ENCODE measurements around the gene KYAT1.
"Not testable (repeated sequence)": the region's sequence is repeated elsewhere in the genome, so short reads cannot be mapped to it uniquely, and the experiment has no call there.

Gene KYAT1

DNA sequence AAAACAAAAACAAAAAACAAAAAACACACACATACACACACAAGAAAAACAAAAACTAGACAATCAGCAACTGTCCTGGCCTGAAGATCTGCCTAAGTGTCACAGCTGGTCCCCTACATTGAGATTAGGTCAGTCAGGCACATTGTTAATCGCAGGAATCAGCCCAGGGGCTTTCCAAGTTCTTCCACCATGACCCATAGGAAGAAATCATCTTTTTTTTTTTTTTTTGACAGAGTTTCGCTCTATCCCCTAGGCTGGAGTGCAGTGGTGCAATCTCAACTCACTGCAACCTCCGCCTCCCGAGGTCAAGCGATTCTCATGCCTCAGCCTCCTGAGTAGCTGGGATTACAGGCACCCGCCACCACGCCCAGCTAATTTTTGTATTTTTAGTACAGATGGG lies 38.6 kb downstream of the KYAT1 start:
- not testable (repeated sequence) for DNase-seq (ENCODE audit: extremely low read depth in 1 of 2, low read depth in 1 of 2)

DNA sequence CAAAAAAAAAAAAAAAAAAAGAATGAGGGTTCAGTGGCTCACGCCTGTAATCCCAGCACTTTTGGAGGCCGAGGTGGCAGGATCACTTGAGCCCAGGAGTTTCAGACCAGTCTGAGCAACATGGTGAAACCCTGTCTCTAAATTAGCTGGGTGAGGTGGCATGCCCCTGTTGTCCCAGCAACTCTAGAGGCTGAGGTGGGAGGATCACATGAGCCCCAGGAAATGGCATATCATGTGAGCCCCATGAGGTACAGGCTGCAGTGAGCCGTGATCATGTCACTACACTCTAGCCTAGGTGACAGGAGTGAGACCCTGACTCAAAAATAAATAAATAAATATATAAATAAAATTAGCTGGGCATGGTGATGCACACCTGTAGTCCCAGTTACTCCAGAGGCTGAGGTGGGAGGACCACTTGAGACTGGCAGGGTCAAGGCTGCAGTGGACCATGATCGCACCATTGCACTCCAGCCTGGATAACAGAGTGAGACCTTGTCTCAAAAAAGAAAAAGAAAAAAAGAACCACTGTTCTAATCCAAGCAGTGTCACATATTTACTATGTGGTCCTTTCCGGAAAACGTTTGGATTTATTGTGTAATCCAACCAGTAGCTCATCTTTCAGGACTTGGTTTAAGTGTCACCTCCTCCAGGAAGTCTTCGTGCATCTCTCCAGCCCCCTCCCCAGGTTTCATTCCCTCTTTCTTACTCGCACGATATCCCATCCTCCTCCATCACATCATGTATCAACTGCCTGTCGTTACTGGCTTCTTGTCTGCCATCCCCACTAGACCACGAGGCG lies 39.9 kb downstream of the KYAT1 start:
- DNase-seq (ENCODE audit: extremely low read depth in 1 of 2, low read depth in 1 of 2), result no peak

DNA sequence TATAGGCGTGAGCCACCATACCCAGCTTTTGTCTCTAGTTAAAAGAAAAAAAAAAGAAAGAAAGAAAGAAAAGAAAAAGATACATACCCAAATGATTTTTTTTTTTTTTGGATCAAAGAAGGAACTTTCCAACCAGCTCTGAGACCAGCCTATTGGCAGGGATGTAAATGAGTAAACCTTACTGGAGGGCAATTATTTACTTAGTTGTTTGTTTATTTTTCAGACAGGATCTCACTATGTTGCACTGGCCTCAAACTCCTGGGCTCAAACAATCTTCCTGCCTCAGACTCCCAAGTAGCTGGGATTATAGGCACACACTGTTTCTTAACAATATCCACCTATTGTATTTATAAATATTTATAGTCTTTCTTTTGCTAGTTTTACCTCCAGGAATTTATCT lies 41.2 kb downstream of the KYAT1 start:
- DNase-seq (ENCODE audit: extremely low read depth in 1 of 2, low read depth in 1 of 2), result no peak

- no peak for DNase-seq (ENCODE audit: extremely low read depth in 1 of 2, low read depth in 1 of 2)
Observed at GRCh38 chr9:128838338-128838737, 43.4 kb downstream of the KYAT1 start.

- no peak for DNase-seq (ENCODE audit: extremely low read depth in 1 of 2, low read depth in 1 of 2)
Observed at GRCh38 chr9:128836509-128837145, 45.1 kb downstream of the KYAT1 start.

DNA sequence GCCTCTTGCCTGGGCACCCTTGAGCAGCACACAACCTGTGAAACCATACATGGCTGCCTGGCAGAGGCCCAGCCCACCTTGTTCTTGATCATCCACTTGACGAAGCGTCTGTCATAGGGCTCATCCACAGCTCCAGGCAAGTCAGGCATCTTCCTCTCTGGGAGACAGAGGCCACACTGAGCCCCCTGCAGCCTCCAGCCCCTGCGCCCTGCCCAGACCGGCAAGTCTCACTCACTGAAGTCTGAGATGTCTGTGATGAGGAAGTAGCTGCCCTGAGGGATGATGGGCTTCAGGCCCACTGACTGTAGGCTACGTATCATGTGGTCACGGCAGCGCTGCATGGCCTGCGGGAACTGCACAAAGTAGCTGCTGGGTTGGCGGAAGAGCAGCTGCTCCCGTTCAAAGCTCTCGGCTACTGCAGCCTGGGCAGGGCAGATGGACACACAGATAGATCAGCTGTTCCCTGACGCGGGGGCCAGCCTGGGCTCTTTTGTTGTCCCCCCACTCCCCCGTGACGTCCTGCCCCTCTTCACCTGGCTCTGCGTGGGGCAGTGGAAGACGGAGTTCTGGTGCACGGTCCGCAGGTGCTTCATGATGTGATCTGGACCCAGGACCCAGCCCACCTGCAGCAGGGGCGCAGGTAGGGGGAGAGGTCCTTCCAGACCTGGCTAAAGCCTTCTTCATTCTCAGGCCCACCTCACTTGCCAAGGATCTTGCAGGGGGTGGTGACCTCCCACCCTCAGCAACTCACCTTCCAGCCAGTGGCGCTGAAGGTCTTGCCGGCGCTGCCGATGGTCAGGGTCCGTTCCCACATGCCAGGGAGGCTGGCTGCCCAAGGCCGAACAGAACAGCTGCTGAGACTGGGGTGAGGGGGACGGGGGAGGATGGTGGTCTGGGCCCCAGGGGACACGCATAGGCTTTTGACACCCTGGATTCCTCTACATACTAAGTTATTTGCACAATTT lies 46.2 kb downstream of the KYAT1 start:
- DNase-seq (ENCODE audit: extremely low read depth in 1 of 2, low read depth in 1 of 2), result no peak

GRCh38 chr9:128833696-128834095 lies 48.1 kb downstream of the KYAT1 start:
- DNase-seq (ENCODE audit: extremely low read depth in 1 of 2, low read depth in 1 of 2), result no peak

DNA sequence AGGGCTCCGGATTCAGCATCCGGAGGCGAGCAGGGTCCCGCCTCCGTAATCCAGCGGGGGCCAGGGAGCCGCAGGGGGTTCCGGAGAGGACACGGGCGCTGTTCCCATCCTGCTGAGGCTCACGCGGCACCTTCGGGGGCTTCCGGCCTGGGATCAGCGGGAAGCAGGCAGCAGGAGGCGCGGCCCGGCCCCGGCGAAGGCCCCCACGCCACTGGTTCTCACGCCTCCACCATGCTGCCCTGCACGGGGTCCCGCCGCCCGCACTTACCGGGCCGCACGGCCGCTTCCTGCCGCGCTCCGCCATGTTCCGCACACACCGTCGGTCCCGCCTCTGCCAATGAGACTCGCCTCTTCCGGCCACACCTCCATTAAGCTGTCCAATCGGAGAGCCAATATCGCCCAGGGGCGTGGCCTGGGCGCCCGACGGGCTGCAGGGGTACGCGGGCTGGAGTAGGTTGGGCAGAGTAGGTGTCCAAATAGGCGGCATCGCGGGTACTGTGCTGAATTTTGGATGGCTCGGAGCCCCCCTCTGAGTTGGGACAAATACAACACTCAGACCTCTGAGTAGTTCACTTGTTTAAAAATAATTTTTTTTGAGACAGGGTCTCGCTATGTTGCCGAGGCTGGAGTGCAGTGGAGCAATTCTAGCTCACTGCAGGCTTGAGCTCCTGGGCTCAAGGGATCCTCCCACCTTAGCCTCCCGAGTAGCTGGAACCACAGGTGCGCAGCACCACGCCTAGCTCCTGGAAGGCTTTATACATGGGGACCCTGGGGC lies 52.1 kb downstream of the KYAT1 start, which contains the start of gene SPOUT1:
SPOUT1 (minus strand) TSS at position 318 of the 775 bp plus-strand sequence; CDS start at position 304, 14 bp downstream.
- DNase-seq (ENCODE audit: extremely low read depth in 1 of 2, low read depth in 1 of 2), result peak; percentile 89 to 90

- no peak for DNase-seq (ENCODE audit: extremely low read depth in 1 of 2, low read depth in 1 of 2)
Observed at GRCh38 chr9:128828719-128829452, 52.9 kb downstream of the KYAT1 start.

- no peak for DNase-seq (ENCODE audit: extremely low read depth in 1 of 2, low read depth in 1 of 2)
Observed at GRCh38 chr9:128828267-128828666, 53.5 kb downstream of the KYAT1 start.

- DNase-seq (ENCODE audit: extremely low read depth in 1 of 2, low read depth in 1 of 2), result no peak
Observed at GRCh38 chr9:128825923-128826700, 55.6 kb downstream of the KYAT1 start.

- DNase-seq (ENCODE audit: extremely low read depth in 1 of 2, low read depth in 1 of 2), result no peak
Observed at GRCh38 chr9:128824911-128825310, 56.8 kb downstream of the KYAT1 start.

- DNase-seq (ENCODE audit: extremely low read depth in 1 of 2, low read depth in 1 of 2), result no peak
Observed at GRCh38 chr9:128823903-128824406, 57.8 kb downstream of the KYAT1 start.

GRCh38 chr9:128823362-128823902 lies 58.3 kb downstream of the KYAT1 start:
- DNase-seq (ENCODE audit: extremely low read depth in 1 of 2, low read depth in 1 of 2), result no peak

DNA sequence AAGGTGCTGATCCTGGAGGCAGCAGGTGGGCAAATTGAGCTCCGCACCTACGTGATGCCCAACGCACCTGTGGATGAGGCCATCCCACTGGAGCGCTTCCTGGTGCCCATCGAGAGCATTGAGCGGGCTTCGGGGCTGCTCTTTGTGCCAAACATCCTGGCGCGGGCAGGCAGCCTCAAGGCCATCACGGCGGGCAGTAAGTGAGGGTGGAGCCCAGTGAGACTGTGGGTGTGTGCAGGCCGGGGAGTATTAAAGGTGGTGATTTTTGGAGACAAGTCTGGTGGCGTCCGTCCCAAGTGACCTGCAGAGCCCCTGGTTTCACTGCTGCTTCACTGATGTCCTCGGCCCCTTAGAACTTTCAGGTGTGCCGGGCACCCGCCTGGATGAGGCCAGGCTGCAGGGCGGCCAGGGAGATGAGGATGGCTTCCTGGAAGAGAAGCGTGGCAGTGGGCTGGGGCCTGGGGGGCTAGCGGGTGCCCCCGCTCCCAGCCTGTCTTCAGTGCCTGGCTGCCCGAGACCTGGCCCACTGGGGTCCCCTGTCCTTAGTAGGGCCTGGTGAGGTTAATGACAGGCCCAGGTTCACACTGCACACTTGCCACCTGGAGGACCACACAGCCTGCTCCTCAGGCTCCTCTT lies 59.2 kb downstream of the KYAT1 start:
- no peak for DNase-seq (ENCODE audit: extremely low read depth in 1 of 2, low read depth in 1 of 2)

DNA sequence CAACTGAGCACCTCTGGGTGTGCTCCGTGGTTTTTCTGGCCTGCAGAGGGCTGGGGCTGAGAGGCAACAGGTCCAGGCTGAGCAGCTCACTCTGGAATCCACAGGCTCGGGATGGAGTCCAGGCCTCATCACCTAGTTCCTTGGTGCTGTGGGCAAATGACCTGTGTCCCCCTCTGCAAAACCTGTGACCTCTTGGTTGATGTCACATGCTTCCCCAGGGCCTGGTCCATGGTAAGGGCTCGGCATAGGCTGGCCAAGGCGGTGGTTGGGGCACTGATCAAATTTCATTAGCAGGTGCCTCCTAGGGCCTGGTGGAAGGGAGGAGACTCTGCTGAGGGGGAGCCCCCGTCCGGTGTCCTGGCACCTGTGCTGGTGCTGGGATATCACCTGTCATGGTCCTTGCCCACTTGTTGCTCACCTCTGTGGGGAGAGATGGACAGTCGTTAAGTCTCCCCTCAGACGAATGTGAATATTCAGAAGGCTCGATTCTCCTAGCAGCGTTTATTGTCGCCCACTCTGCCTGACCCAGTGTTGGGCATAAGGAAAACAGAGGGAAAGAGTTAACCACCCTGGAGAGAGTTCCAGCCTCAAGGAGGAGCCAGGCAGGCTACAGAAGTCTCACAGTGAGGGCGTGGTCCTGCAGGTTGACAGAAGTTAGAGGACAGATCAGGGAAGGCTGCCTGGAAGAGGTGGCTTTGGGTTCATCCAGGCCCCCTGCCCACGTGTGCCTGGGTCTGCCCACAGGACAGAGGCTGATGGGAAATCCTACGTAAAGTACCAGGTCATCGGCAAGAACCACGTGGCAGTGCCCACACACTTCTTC lies 60.0 kb downstream of the KYAT1 start:
- DNase-seq (ENCODE audit: extremely low read depth in 1 of 2, low read depth in 1 of 2), result no peak
